A673 (cell line): ENCODE data around the gene DIO2. TPM values are rescaled to one million over a fixed set of nuclear protein-coding genes. Genes with fewer than 3 reads are reported as not detected.
A peak's percentile ranks its signal among the peaks of the same experiment; 100 is the strongest.

Source experiments
- BruUV-seq: library from RNA; stranded (reverse); fragments of 400-500 nt; replicated peaks from 2 replicates; lab custom pipeline; 2021; lab: Mats Ljungman, UMichigan
- CTCF ChIA-PET: fragments of 300-600 bp; sonication (Branson Sonifier 250); formaldehyde crosslinking; loops from one replicate; lab custom pipeline; 2022; ENCODE audit warnings: antibody characterized with exemption; lab: Charles Lee
- POLR2A ChIA-PET: fragments of 300-600 bp; sonication (Branson Sonifier 250); formaldehyde crosslinking; loops from one replicate; lab custom pipeline; 2022; ENCODE audit warnings: antibody characterized with exemption; ENCODE audit not compliant: low non-redundant PET; lab: Charles Lee
- DNase-seq: peaks from one replicate; pipeline ENCODE4 v3.0.0-alpha.2; 2015; ENCODE audit warnings: low spot score
- H3K27ac ChIP-seq: fragments of 200-600 bp; sonication (generic); 2 replicates; pipeline ENCODE4 v1.5.1; 2016; ENCODE audit warnings: mixed run types, low read depth, mild to moderate bottlenecking, mixed read lengths, antibody characterized with exemption, low read length; ENCODE audit not compliant: poor library complexity, severe bottlenecking
- H3K27me3 ChIP-seq: fragments of 200-600 bp; sonication (generic); replicated peaks from 2 replicates; pipeline ENCODE4 v1.6.1; 2017; ENCODE audit warnings: mixed run types, low read depth, mild to moderate bottlenecking, mixed read lengths, antibody characterized with exemption, low read length; ENCODE audit not compliant: insufficient read depth, poor library complexity
- H3K36me3 ChIP-seq: fragments of 200-600 bp; sonication (generic); 2 replicates; pipeline ENCODE4 v1.6.1; 2016; ENCODE audit warnings: mixed run types, mild to moderate bottlenecking, mixed read lengths, antibody characterized with exemption, low read length; ENCODE audit not compliant: insufficient read depth, poor library complexity, severe bottlenecking
- H3K4me1 ChIP-seq: fragments of 200-600 bp; sonication (generic); 2 replicates; pipeline ENCODE4 v1.6.1; 2017; ENCODE audit warnings: mixed run types, mild to moderate bottlenecking, mixed read lengths, antibody characterized with exemption, low read length; ENCODE audit not compliant: insufficient read depth, poor library complexity, severe bottlenecking
- H3K4me3 ChIP-seq: fragments of 200-600 bp; sonication (generic); 2 replicates; pipeline ENCODE4 v1.5.1; 2016; ENCODE audit warnings: low read depth, mixed run types, mild to moderate bottlenecking, mixed read lengths, low read length; ENCODE audit not compliant: poor library complexity, severe bottlenecking
- H3K9me3 ChIP-seq: fragments of 200-600 bp; sonication (generic); 2 replicates; pipeline ENCODE4 v1.6.1; 2016; ENCODE audit warnings: mixed run types, low read depth, mild to moderate bottlenecking, mixed read lengths, antibody characterized with exemption, low read length; ENCODE audit not compliant: poor library complexity, severe bottlenecking
- CTCF ChIP-seq: fragments of 300-800, 200-600 bp; sonication (generic); conservative IDR thresholded peaks from 2 replicates; pipeline ENCODE4 v1.5.1; 2017; ENCODE audit warnings: low read depth, mild to moderate bottlenecking, antibody characterized with exemption, low read length, moderate library complexity, mixed read lengths
- EZH2 ChIP-seq: fragments of 200-600 bp; sonication (generic); IDR thresholded peaks from 2 replicates; pipeline ENCODE4 v1.6.1; 2017; ENCODE audit warnings: borderline replicate concordance, low read depth, mild to moderate bottlenecking, mixed read lengths, antibody characterized with exemption, low read length; ENCODE audit not compliant: poor library complexity, severe bottlenecking
- intact Hi-C: fragments of 100-400 bp; cut with micrococcal nuclease; formaldehyde crosslinking; loops from one replicate; pipeline ENCODE4 v1.10.0; 2022; ENCODE audit not compliant: unreplicated experiment
- total RNA-seq: library from RNA; stranded (reverse); gene quantifications from 2 replicates; pipeline ENCODE4 v1.2.3, GENCODE V29; 2021

DIO2 gene
- total RNA-seq, 1 experiment from 2014 or later, result 0.09 TPM

- H3K4me3 ChIP-seq, result no peak overlapping the region
- no peak overlapping the region for H3K27ac ChIP-seq
- H3K36me3 ChIP-seq, result no peaks in the 10 kb centered on the region
- no TSS peak for BruUV-seq
- no peaks in the 10 kb centered on the region for H3K27me3 ChIP-seq
- H3K4me1 ChIP-seq, result no peaks in the 10 kb centered on the region
- intact Hi-C loops, result no loop called here
- H3K9me3 ChIP-seq, result no peaks in the 10 kb centered on the region
- CTCF ChIA-PET, result no interaction called here
- no peak for DNase-seq
- TF ChIP-seq EZH2 (no peak), CTCF (no peak)
- POLR2A ChIA-PET, result no interaction called here
Observed at GRCh38 chr14:80164991-80165721, 46.1 kb downstream of the DIO2 start.

- TF ChIP-seq EZH2 (no peak), CTCF (no peak)
- BruUV-seq, result no TSS peak
- ChIA-PET CTCF (no interaction called here), POLR2A (no interaction called here)
- DNase-seq, result no peak
- H3K9me3 ChIP-seq, result no peaks in the 10 kb centered on the region
- H3K4me1 ChIP-seq, result no peaks in the 10 kb centered on the region
- no peaks in the 10 kb centered on the region for H3K27me3 ChIP-seq
- no peak overlapping the region for H3K27ac ChIP-seq
- intact Hi-C loops, result no loop called here
- no peaks in the 10 kb centered on the region for H3K36me3 ChIP-seq
- no peak overlapping the region for H3K4me3 ChIP-seq
Observed at GRCh38 chr14:80152763-80153162, 58.5 kb downstream of the DIO2 start.

- intact Hi-C loops, result no loop called here
- Histone ChIP-seq H3K36me3 (no peaks in the 10 kb centered on the region), H3K4me3 (no peak overlapping the region), H3K27me3 (no peaks in the 10 kb centered on the region), H3K9me3 (no peaks in the 10 kb centered on the region), H3K27ac (no peak overlapping the region), H3K4me1 (no peaks in the 10 kb centered on the region)
- TF ChIP-seq EZH2, result no peak
- no peak for TF ChIP-seq CTCF
- BruUV-seq, result no TSS peak
- DNase-seq, result peak; percentile 12
- CTCF ChIA-PET, result no interaction called here
- POLR2A ChIA-PET, result no interaction called here
Observed at GRCh38 chr14:80152166-80152565, 59.1 kb downstream of the DIO2 start.
